Esophagus squamous epithelium (tissue), 5 donors: ENCODE data around the gene CERS1. TPM values are rescaled to one million over a fixed set of nuclear protein-coding genes. Genes with fewer than 3 reads are reported as not detected.
"Not testable (repeated sequence)": the region's sequence is repeated elsewhere in the genome, so short reads cannot be mapped to it uniquely, and the experiment has no call there.

Experiments
- DNase-seq: peaks from one replicate; lab custom pipeline; 2025; lab: John Stamatoyannopoulos, UW
- H3K27ac ChIP-seq, 4 donors: fragments of 200-600 bp; sonication (generic); one replicate each; pipeline ENCODE4 v1.5.1; 2016 to 2019; ENCODE audit warnings: mild to moderate bottlenecking in 1 of 4
- H3K27me3 ChIP-seq, 4 donors: fragments of 200-600 bp; sonication (generic); 1 replicate in 3 of 4; 2 replicates in 1 of 4; pipeline versions ENCODE4 v1.5.1 to v1.6.0; 2017 to 2021; ENCODE audit warnings: antibody characterized with exemption in 1 of 4
- H3K36me3 ChIP-seq, 3 donors: fragments of 200-600 bp; sonication (generic); one replicate each; pipeline ENCODE4 v1.5.1; 2016 to 2019
- H3K4me1 ChIP-seq, 3 donors: fragments of 200-600 bp; sonication (generic); one replicate each; pipeline ENCODE4 v1.5.1; 2017 to 2019
- H3K4me3 ChIP-seq, 4 donors: fragments of 200-600 bp; sonication (generic); 1 replicate in 3 of 4; 2 replicates in 1 of 4; pipeline ENCODE4 v1.5.1; 2016 to 2019; ENCODE audit warnings: mild to moderate bottlenecking in 2 of 4, moderate library complexity in 1 of 4
- H3K9me3 ChIP-seq, 3 donors: fragments of 200-600 bp; sonication (generic); one replicate each; pipeline ENCODE4 v1.5.1; 2016 to 2019
- CTCF ChIP-seq, 6 experiments: fragments of 450-650 bp in 4 of 6; fragments of 200-600 bp in 2 of 6; sonication (generic) in 2 of 6; IDR thresholded peaks; one replicate each; pipeline ENCODE4 v1.5.1; 2016 to 2019; ENCODE audit warnings: antibody characterized with exemption in 6 of 6, mild to moderate bottlenecking in 4 of 6, moderate library complexity in 4 of 6
- POLR2A ChIP-seq, 4 donors: fragments of 450-650 bp; IDR thresholded peaks; one replicate each; pipeline ENCODE4 v1.6.1; 2017; ENCODE audit warnings: antibody characterized with exemption in 4 of 4, mild to moderate bottlenecking in 4 of 4, moderate library complexity in 3 of 4
- WGBS, 2 donors: methylation state at CpG; one replicate each; pipeline ENCODE4 v1.1.5; 2018; 5-methylcytosine and 5-hydroxymethylcytosine counted together
- intact Hi-C: fragments of 100-400 bp; cut with DNase I; formaldehyde crosslinking; loops from one replicate; pipeline ENCODE4 v1.15.0; 2022
- total RNA-seq, 4 donors: library from RNA; depleted of rRNA; stranded (reverse); fragments of >200 nt; gene quantifications; one replicate each; pipeline ENCODE4 v1.1.0, GENCODE V29; 2016
- donor health status: DM: yes; HTN: yes; CAD: no.

CERS1 gene
- total RNA-seq, 4 donors from 2014 or later, result 0.76 TPM; not detected in 3

- TF ChIP-seq CTCF (IDR thresholded peaks at IDR 0.05) (no peak), POLR2A (IDR thresholded peaks at IDR 0.05) (no peak)
- WGBS, 2 donors, result 71 to 75% methylated on average over 11 to 12 of the region's 26 CpGs
- intact Hi-C loops, result no loop called here
- no peak overlapping the region for H3K4me3 ChIP-seq
- no peaks in the 10 kb centered on the region for H3K27me3 ChIP-seq
- H3K9me3 ChIP-seq, result no peaks in the 10 kb centered on the region
- H3K36me3 ChIP-seq, result peaks cover 9 to 97% (median 11%) of the 10 kb centered on the region in 3 donors
- H3K27ac ChIP-seq, result no peak overlapping the region
- H3K4me1 ChIP-seq, result no peaks in the 10 kb centered on the region
- DNase-seq, result no peak
These were observed 9.7 kb upstream of the CERS1 start for GRCh38 chr19:18905513-18906236.

GRCh38 chr19:18905058-18905456 is 9.1 kb upstream of the CERS1 start:
- WGBS, 2 donors, result 100% methylated on average over 1 of the region's 8 CpGs; no CpG with 5 or more reads in 1 of the 2 donors
- intact Hi-C loops, result no loop called here

DNA sequence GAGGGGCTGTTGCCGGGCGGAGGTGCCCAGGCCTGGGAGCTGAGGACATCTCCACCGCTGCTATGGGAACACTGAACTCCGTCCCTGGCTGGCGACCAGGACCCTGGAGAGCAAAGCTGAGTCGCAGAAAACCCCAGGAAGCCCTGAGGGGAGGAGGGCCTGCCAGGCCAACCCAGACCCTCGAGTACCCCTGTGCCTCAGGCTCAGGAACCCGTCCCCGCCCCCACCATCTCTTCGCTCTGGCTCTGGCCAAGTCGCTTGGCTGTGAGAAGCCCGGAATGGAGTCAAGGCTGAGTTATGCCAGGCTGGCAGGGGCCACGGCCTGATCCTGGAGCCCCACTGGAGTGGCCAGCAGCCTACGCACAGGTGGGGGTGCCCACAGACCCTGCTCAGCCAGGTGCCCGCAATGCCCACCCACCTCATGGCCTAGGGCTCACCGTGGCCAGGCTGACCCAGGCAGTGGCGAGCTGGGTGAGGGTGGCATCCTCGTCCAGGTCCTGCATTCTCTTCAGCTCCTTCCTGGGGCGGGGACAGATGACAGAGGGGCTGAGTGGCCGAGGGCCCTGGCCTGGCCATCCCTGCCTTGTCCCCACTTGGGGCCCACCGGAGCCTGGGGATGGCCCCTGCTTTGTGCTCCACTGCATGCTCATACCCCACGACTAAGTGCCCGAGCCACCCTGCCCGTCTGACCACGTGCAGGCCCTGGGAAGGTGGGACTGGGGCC is 8.5 kb upstream of the CERS1 start:
- intact Hi-C loops, result no loop called here
- Histone ChIP-seq H3K27me3 (no peaks in the 10 kb centered on the region), H3K9me3 (no peaks in the 10 kb centered on the region), H3K4me1 (no peaks in the 10 kb centered on the region), H3K4me3 (no peak overlapping the region), H3K36me3 (peaks cover 9 to 97% (median 13%) of the 10 kb centered on the region in 3 donors), H3K27ac (no peak overlapping the region)
- TF ChIP-seq POLR2A (IDR thresholded peaks at IDR 0.05), result no peak
- no peak for TF ChIP-seq CTCF (IDR thresholded peaks at IDR 0.05)
- WGBS, 2 donors, result 90 to 100% methylated on average over 2 to 7 of the region's 25 CpGs
- DNase-seq, result no peak

More at GRCh38 chr19:18905058-18905456, 9.1 kb upstream of the CERS1 start:
- Histone ChIP-seq H3K27me3 (no peaks in the 10 kb centered on the region), H3K9me3 (no peaks in the 10 kb centered on the region), H3K36me3 (peaks cover 5 to 97% (median 11%) of the 10 kb centered on the region in 3 donors), H3K4me3 (no peak overlapping the region), H3K27ac (no peak overlapping the region), H3K4me1 (no peaks in the 10 kb centered on the region)
- DNase-seq, result no peak
- TF ChIP-seq CTCF (IDR thresholded peaks at IDR 0.05) (no peak), POLR2A (IDR thresholded peaks at IDR 0.05) (no peak)

- intact Hi-C loops, result no loop called here
- Histone ChIP-seq H3K4me1 (no peaks in the 10 kb centered on the region), H3K36me3 (peaks cover 18 to 97% (median 18%) of the 10 kb centered on the region in 3 donors), H3K27ac (no peak overlapping the region), H3K4me3 (no peak overlapping the region), H3K27me3 (no peaks in the 10 kb centered on the region), H3K9me3 (no peaks in the 10 kb centered on the region)
- no peak for TF ChIP-seq CTCF (IDR thresholded peaks at IDR 0.05)
- TF ChIP-seq POLR2A (IDR thresholded peaks at IDR 0.05), result no peak
- DNase-seq, result no peak
- WGBS, 2 donors, result 79 to 94% methylated on average over 6 to 8 of the region's 29 CpGs
These were observed 7.4 kb upstream of the CERS1 start for GRCh38 chr19:18903156-18904037.

- DNase-seq, H3K9me3 ChIP-seq, H3K27ac ChIP-seq, H3K4me3 ChIP-seq, H3K27me3 ChIP-seq, intact Hi-C loops, H3K4me1 ChIP-seq: not testable (repeated sequence)
- H3K36me3 ChIP-seq, result peaks cover 14 to 91% (median 18%) of the 10 kb centered on the region in 3 donors
- 94 to 100% methylated on average over 4 of the region's 5 CpGs for WGBS, 2 donors
These were observed 6.6 kb upstream of the CERS1 start for GRCh38 chr19:18902519-18902918.
